HUES6 (cell line): ENCODE measurements around the gene PLEKHM2.

Experiments
- H3K27ac ChIP-seq: 2 replicates; pipeline ENCODE4 v1.7.0; 2013; ENCODE audit warnings: low read depth, mild to moderate bottlenecking, low read length, inconsistent platforms
- H3K27me3 ChIP-seq: 2 replicates; pipeline ENCODE4 v1.6.1; 2013; ENCODE audit warnings: low read length; ENCODE audit not compliant: control insufficient read depth, insufficient read depth
- H3K36me3 ChIP-seq: 2 replicates; pipeline ENCODE4 v1.6.1; 2013; ENCODE audit warnings: low read length; ENCODE audit not compliant: control insufficient read depth, insufficient read depth
- H3K4me1 ChIP-seq: 2 replicates; pipeline ENCODE4 v1.6.1; 2013; ENCODE audit warnings: low read length; ENCODE audit not compliant: control insufficient read depth, insufficient read depth
- H3K4me3 ChIP-seq: 2 replicates; pipeline ENCODE4 v1.5.1; 2013; ENCODE audit warnings: low read depth, low read length
- H3K9ac ChIP-seq: one replicate; pipeline ENCODE4 v1.6.1; 2013; ENCODE audit warnings: mild to moderate bottlenecking, low read length
- H3K9me3 ChIP-seq: 2 replicates; pipeline ENCODE4 v1.6.1; 2013; ENCODE audit warnings: low read depth, low read length; ENCODE audit not compliant: control insufficient read depth, insufficient read depth

Gene PLEKHM2

DNA sequence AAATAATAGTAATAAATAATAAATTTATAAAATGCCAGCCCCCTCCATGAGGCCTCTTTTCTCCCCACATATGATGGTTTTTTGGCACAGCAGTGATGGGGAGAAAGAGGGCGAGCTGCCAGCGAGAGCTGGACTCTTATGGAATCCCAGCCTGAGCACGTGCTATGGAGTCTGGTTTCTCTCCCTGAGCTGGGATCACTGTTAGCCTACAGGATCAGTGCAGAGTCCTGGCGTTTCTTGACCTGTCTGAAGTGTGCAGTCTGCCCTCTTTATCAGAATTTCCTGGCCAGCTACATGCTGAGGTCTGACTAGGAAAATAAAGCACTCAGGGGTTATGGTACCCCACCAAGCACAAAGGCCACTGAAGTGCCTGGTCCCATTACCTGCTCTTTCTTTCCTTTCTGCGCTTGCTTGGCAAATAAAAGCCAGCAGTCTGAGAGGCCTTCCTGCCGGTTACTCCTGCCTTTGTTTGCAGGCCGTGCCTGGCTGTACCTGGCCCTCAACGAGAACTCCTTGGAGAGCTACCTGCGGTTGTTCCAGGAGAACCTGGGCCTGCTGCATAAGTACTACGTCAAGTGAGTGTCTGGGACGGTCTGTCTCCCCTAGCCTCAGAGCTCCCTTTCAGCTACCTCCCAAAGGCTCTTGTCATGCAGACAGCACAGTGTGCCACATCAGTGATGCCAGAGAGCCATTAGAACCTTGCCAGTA, 33.5 kb downstream of the PLEKHM2 start:
- Histone ChIP-seq H3K27me3 (no peaks in the 10 kb centered on the region), H3K27ac (no peak overlapping the region), H3K9me3 (no peaks in the 10 kb centered on the region), H3K9ac (no peak overlapping the region), H3K4me3 (no peak overlapping the region), H3K36me3 (peaks cover 61% of the 10 kb centered on the region), H3K4me1 (no peaks in the 10 kb centered on the region)

DNA sequence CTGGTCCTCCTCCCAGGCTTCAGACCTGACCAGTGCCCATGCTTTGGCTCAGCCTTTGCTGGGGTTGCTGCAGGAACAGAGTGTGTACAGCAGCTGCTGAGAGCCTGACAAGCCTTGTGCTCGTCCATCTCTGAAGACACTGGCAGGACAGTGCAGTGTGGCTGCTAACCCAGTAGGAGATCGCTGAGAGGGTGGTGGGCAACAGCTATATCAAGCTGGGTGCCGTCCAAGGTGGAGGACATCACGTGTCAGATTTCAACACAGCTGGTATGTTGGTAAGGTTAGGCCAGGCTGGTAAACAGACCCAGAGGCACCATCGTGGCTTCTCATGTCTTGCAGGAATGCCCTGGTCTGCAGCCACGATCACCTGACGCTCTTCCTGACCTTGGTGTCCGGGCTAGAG, 34.1 kb downstream of the PLEKHM2 start:
- Histone ChIP-seq H3K27me3 (no peaks in the 10 kb centered on the region), H3K9ac (no peak overlapping the region), H3K9me3 (no peaks in the 10 kb centered on the region), H3K4me1 (no peaks in the 10 kb centered on the region), H3K4me3 (no peak overlapping the region), H3K27ac (no peak overlapping the region), H3K36me3 (peaks cover 67% of the 10 kb centered on the region)

DNA sequence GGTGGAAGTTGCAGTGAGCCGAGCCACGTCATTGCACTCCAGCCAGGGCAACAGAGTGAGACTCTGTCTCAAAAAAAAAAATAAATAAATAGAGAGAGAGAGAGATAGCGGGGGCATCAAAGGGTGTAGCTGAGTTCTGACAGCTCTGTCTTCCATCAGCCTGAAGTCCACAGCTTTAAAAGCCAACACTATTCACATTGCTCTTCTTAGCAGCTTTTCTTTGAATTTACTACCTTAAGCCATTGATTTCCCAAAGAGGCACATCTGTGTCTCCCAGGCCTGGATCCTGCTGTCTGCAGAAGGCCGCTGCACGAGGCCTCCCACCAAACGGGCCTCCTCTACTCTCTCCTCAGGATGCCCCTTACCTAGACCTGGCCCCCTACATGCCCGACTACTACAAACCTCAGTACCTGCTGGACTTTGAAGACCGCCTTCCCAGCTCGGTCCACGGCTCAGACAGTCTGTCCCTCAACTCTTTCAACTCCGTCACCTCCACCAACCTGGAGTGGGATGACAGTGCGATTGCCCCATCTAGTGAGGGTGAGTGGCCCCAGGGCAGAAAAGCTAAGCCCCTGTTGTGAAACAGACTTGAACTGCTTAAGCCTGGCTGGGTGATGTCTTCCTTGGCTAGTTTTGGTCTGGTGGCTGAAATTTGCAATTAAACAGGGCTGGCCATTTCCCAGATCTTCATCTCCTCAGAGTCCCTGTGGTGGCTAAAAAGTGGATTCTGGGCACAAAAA, 35.4 kb downstream of the PLEKHM2 start:
- peaks cover 67% of the 10 kb centered on the region for H3K36me3 ChIP-seq
- no peak overlapping the region for H3K4me3 ChIP-seq
- H3K4me1 ChIP-seq = no peaks in the 10 kb centered on the region
- no peaks in the 10 kb centered on the region for H3K9me3 ChIP-seq
- no peak overlapping the region for H3K27ac ChIP-seq
- H3K9ac ChIP-seq = no peak overlapping the region
- H3K27me3 ChIP-seq = no peaks in the 10 kb centered on the region

DNA sequence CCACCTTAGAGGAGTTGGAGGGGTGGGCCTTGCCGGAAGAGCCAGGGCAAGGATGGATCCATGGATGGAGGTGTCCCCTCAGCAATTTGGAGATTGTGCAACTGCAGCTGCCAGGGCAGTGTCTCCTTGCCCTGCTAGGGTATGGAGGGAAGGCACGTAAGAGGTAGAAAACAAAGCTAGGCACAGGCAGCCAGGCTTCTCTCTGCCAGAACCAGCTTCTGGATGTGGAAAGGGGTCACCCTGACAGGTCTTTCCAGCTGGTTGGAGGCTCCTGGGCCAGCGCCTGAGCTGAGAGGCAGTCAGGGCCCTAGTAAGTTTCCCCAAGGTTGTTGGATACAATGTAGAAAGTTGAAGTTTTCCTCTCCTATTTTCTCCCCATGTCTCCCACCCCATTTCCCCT, 36.7 kb downstream of the PLEKHM2 start:
- peaks cover 72% of the 10 kb centered on the region for H3K36me3 ChIP-seq
- H3K4me1 ChIP-seq = no peaks in the 10 kb centered on the region
- no peaks in the 10 kb centered on the region for H3K27me3 ChIP-seq
- H3K27ac ChIP-seq = no peak overlapping the region
- H3K4me3 ChIP-seq = no peak overlapping the region
- no peaks in the 10 kb centered on the region for H3K9me3 ChIP-seq
- H3K9ac ChIP-seq = no peak overlapping the region

DNA sequence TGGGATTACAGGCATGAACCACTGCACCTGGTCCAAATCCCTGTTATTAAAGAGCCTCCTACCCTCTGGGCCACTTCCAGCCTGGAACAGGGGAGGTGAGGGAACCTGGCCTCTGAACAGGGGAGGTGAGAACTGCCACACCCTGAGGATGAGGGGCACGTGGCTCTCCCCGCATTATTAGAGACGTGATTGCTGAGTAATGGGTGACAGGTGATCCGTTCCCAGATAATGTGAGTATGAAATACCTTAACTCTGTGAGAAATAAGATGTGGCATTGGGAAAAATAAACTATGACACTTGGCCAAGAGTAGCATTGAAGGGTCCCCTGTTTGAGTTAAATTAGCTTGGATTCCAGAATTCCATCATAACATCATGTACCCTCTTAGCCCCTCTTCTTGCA, 38.3 kb downstream of the PLEKHM2 start:
- Histone ChIP-seq H3K27ac (no peak overlapping the region), H3K27me3 (no peaks in the 10 kb centered on the region), H3K4me1 (no peaks in the 10 kb centered on the region), H3K9me3 (no peaks in the 10 kb centered on the region), H3K4me3 (no peak overlapping the region), H3K9ac (no peak overlapping the region), H3K36me3 (peaks cover 74% of the 10 kb centered on the region)

DNA sequence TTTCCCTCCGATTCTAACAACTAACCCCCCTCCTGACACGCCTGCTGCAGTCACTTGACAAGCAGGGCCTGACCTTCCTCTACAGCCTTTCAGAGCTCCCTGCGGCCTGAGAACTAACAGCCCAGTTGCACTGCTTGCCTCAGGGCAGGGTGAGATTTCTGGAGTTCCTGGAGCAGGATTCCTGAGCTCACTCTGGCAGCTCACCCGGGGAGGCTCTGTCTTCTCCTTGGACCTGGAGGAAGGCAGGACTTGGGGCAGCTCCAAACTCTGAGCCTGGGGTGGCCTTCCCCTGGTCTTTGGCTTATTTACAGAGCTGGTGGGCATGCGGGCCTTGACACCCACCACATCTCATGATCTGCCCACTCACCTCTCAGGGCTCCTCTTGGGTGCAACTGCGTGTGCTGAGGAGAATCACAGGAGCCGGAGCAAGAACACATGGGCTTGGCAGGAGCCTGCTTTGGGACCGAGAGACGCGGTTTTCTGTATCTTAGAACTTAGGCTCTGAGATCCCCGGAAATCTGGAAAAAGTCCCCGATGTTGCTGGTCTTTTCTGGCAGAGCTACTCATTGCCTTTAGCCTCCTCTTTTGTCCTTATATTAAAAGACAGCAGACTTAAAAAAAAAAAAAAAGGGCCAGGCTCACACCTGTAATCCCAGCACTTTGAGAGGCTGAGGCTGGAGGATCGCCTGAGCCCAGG, 38.9 kb downstream of the PLEKHM2 start:
- no peak overlapping the region for H3K4me3 ChIP-seq
- no peak overlapping the region for H3K9ac ChIP-seq
- H3K36me3 ChIP-seq = peaks cover 74% of the 10 kb centered on the region
- no peaks in the 10 kb centered on the region for H3K27me3 ChIP-seq
- H3K4me1 ChIP-seq = no peaks in the 10 kb centered on the region
- no peak overlapping the region; the same call in 1 of the 2 replicates for H3K27ac ChIP-seq
- no peaks in the 10 kb centered on the region for H3K9me3 ChIP-seq

DNA sequence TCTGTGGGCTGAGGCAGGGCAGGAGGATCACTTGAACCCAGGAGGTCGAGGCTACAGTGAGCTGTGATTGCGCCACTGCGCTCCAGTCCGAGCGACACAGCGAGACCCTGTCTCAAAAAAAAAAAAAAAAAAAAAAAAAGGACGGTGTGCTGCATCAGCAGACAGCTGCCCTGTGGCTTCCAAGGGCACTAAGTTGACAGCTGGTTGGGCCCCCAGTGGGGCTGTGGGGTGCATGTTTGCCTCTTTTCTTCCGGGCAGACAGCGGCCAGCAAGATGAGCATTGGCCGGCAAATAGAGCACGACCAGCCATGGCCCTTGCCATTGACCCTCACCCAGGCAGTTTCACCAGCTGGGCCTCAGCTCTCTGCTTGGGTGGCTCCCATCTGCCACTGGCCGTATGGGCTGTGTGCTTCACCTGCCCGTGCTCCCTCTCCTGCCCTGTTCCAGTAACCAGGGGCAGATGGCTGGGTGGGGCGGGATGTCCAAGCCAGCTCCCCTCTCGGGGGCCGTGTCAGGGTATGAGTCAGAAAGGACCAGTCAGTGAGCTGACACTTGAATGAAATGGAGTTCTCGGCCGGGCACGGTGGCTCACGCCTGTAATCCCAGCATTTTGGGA, 39.6 kb downstream of the PLEKHM2 start:
- Histone ChIP-seq H3K36me3 (peaks cover 75% of the 10 kb centered on the region), H3K4me3 (no peak overlapping the region), H3K4me1 (no peaks in the 10 kb centered on the region), H3K27ac (no peak overlapping the region), H3K9ac (no peak overlapping the region), H3K27me3 (no peaks in the 10 kb centered on the region), H3K9me3 (no peaks in the 10 kb centered on the region)

DNA sequence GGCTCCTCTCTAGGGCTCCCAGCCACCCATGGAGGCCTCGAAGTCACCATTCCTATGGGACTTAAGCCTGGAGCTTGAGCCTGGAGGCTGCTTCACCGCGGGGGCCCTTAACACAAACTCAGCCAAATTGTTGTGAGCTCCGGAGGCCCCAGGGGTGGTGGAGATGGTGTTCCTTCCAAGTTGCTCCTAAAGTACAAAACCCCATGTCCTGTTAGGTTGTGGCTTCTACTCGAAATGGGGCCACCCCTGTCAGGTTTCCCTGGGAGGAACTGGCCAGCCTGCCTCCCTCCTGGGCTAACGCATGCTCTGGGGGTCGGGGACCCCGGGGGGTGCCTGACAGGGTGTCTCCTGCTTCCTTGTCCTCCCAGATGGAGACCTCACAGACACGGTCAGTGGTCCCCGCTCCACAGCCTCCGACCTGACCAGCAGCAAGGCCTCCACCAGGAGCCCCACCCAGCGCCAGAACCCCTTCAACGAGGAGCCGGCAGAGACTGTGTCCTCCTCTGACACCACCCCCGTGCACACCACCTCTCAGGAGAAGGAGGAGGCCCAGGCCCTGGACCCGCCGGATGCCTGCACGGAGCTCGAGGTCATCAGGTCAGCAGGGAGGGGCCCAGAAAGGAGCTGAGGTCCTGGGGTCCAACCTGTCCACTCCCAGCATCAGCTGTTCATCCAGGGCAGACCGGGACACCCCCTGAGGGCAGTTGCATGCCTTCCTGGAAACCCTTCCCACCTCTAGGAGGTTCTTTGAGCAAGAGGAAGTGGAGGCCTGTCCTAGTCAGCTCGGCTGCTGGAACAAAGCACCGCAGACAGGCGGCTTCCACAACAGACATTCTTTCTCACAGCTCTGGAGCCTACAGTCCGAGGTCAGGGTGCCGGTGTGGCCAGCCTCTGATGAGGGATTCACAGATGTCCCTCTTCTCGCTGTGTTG, 41.1 kb downstream of the PLEKHM2 start:
- Histone ChIP-seq H3K27ac (no peak overlapping the region), H3K4me1 (no peaks in the 10 kb centered on the region), H3K9ac (peak overlapping the region; percentile 46), H3K9me3 (no peaks in the 10 kb centered on the region), H3K27me3 (no peaks in the 10 kb centered on the region), H3K4me3 (no peak overlapping the region), H3K36me3 (peaks cover 73% of the 10 kb centered on the region)

DNA sequence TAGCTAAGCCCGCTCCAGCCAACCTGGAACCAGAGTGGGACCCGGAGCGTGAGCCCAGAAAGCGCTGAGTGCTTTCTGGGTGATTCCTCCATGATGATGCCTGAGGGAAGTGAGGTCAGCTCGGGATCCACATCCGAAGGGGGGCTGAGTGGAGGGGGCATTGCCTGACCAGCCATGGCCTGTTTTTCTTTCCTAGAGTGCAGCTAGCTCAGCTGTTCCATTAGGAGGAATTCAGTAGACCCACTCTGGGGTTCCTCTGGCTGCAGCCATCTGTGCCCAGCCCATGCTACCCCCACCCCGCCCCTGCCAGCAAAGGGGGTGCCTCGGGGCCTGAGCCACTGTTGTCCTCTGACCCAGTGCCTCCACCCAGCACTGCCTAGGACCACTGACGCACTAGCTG, 42.4 kb downstream of the PLEKHM2 start:
- peaks cover 75% of the 10 kb centered on the region for H3K36me3 ChIP-seq

DNA sequence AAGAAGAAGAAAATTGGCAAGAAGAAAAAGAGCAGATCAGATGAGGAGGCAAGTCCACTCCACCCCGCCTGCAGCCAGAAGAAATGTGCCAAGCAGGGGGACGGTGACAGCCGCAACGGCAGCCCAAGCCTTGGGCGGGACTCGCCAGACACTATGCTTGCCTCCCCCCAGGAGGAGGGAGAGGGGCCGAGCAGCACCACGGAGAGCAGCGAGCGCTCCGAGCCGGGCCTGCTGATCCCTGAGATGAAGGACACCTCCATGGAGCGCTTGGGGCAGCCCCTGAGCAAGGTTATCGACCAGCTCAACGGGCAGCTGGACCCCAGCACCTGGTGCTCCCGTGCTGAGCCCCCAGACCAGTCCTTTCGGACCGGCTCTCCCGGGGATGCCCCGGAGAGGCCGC, 42.9 kb downstream of the PLEKHM2 start:
- Histone ChIP-seq H3K4me1 (no peaks in the 10 kb centered on the region), H3K9ac (no peak overlapping the region), H3K27ac (no peak overlapping the region), H3K36me3 (peaks cover 75% of the 10 kb centered on the region), H3K27me3 (no peaks in the 10 kb centered on the region), H3K9me3 (no peaks in the 10 kb centered on the region), H3K4me3 (no peak overlapping the region)

More for the DNA sequence above, 42.4 kb downstream of the PLEKHM2 start:
- no peak overlapping the region for H3K9ac ChIP-seq
- no peaks in the 10 kb centered on the region for H3K9me3 ChIP-seq
- no peak overlapping the region for H3K27ac ChIP-seq
- no peak overlapping the region for H3K4me3 ChIP-seq
- no peaks in the 10 kb centered on the region for H3K27me3 ChIP-seq
- no peaks in the 10 kb centered on the region for H3K4me1 ChIP-seq
